Endothelial cell of umbilical vein (primary cell): ENCODE results near the gene MOGAT3.

ENCODE experiments used
- EZH2 ChIP-seq: IDR thresholded peaks from 2 replicates; pipeline ENCODE4 v1.6.1; 2012; ENCODE audit warnings: borderline replicate concordance, low read depth, mild to moderate bottlenecking, moderate library complexity, low read length, inconsistent platforms; ENCODE audit not compliant: severe bottlenecking
- JUN ChIP-seq: IDR thresholded peaks from 2 replicates; pipeline ENCODE4 v1.6.1; 2011; ENCODE audit warnings: borderline replicate concordance, low read depth; ENCODE audit not compliant: insufficient read length, insufficient read depth
- MYC ChIP-seq: IDR thresholded peaks from one replicate; pipeline ENCODE4 v1.6.1; 2011; ENCODE audit warnings: mild to moderate bottlenecking, low read depth, low read length
- POLR2A ChIP-seq: IDR thresholded peaks from 2 replicates; pipeline ENCODE4 v1.6.1; 2012; ENCODE audit warnings: low read depth, mild to moderate bottlenecking, control low read depth, low read length
- POLR2AphosphoS5 ChIP-seq: IDR thresholded peaks from 2 replicates; pipeline ENCODE4 v1.6.1; 2012; ENCODE audit warnings: low read depth, mild to moderate bottlenecking, control low read depth, low read length, moderate library complexity; ENCODE audit not compliant: insufficient read depth
- TF ChIP-seq, protein P1 (sequence below), 2 donors: IDR thresholded peaks; 1 replicate in 1 of 2; 2 replicates in 1 of 2; pipeline ENCODE4 v1.5.1; 2011; ENCODE audit warnings: low read length in 2 of 2, mild to moderate bottlenecking in 2 of 2, moderate library complexity in 2 of 2, control low read depth in 1 of 2, inconsistent platforms in 1 of 2, low read depth in 1 of 2; ENCODE audit not compliant: insufficient read depth in 1 of 2; ENCODE audit errors: extremely low read depth in 1 of 2
- TF ChIP-seq, protein P2 (sequence below): IDR thresholded peaks from 2 replicates; pipeline ENCODE4 v1.6.1; 2011; ENCODE audit not compliant: insufficient read depth, insufficient read length

DNA sequence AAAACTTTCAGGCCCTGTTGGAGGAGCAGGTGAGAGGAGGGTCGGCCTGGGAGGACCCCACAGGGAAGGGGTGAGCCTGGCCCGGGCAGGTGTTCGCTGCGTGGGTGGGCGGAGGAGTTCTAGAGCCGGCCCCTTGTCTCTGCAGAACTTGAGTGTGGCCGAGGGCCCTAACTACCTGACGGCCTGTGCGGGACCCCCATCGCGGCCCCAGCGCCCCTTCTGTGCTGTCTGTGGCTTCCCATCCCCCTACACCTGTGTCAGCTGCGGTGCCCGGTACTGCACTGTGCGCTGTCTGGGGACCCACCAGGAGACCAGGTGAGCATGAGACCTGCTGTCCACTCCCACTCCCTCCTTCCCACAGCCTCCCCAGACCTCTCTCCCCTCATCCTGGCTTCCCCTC, 22.7 kb upstream of the MOGAT3 start:
- TF ChIP-seq, protein P1, sequence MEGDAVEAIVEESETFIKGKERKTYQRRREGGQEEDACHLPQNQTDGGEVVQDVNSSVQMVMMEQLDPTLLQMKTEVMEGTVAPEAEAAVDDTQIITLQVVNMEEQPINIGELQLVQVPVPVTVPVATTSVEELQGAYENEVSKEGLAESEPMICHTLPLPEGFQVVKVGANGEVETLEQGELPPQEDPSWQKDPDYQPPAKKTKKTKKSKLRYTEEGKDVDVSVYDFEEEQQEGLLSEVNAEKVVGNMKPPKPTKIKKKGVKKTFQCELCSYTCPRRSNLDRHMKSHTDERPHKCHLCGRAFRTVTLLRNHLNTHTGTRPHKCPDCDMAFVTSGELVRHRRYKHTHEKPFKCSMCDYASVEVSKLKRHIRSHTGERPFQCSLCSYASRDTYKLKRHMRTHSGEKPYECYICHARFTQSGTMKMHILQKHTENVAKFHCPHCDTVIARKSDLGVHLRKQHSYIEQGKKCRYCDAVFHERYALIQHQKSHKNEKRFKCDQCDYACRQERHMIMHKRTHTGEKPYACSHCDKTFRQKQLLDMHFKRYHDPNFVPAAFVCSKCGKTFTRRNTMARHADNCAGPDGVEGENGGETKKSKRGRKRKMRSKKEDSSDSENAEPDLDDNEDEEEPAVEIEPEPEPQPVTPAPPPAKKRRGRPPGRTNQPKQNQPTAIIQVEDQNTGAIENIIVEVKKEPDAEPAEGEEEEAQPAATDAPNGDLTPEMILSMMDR (IDR thresholded peaks at IDR 0.05; ENCODE audit: extremely low read depth in 1 of 2, insufficient read depth in 1 of 2, low read depth in 1 of 2, low read length in 2 of 2) = no peak
- TF ChIP-seq EZH2 = no peak
- no peak for TF ChIP-seq POLR2A
- no peak for TF ChIP-seq JUN
- TF ChIP-seq, protein P2, sequence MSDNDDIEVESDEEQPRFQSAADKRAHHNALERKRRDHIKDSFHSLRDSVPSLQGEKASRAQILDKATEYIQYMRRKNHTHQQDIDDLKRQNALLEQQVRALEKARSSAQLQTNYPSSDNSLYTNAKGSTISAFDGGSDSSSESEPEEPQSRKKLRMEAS = no peak
- no peak for TF ChIP-seq POLR2AphosphoS5
- TF ChIP-seq MYC = no peak
